GM21717 (cell line): ENCODE measurements around the gene FAM118A.
"Not testable (repeated sequence)": the region's sequence is repeated elsewhere in the genome, so short reads cannot be mapped to it uniquely, and the experiment has no call there.

Experiments
- ATAC-seq: cut with Tn5 transposase; IDR thresholded peaks from one replicate; pipeline ENCODE4 v1.9.1; 2021; ENCODE audit warnings: mild to moderate bottlenecking, moderate library complexity; ENCODE audit not compliant: unreplicated experiment

The FAM118A gene

GRCh38 chr22:45281010-45281409, 28.7 kb upstream of the FAM118A start:
- no peak for ATAC-seq

GRCh38 chr22:45284705-45285262, 24.9 kb upstream of the FAM118A start, which contains the start of gene UPK3A:
Gene UPK3A (plus strand): TSS chr22:45284949. CDS start chr22:45285014, 65 bp downstream.
- no peak for ATAC-seq

- no peak for ATAC-seq
Observed at GRCh38 chr22:45285263-45286058, 24.3 kb upstream of the FAM118A start.

GRCh38 chr22:45286854-45287551, 22.7 kb upstream of the FAM118A start:
- no peak for ATAC-seq

GRCh38 chr22:45290410-45290936, 19.3 kb upstream of the FAM118A start:
- no peak for ATAC-seq

- no peak for ATAC-seq
Observed at GRCh38 chr22:45291061-45291930, 18.4 kb upstream of the FAM118A start.

- no peak for ATAC-seq
Observed at GRCh38 chr22:45291931-45292290, 17.8 kb upstream of the FAM118A start.

GRCh38 chr22:45292731-45293442, 16.8 kb upstream of the FAM118A start:
- no peak for ATAC-seq

- ATAC-seq: no peak
Observed at GRCh38 chr22:45294030-45294429, 15.7 kb upstream of the FAM118A start.

- not testable (repeated sequence) for ATAC-seq
Observed at GRCh38 chr22:45295004-45295403, 14.7 kb upstream of the FAM118A start.

- ATAC-seq: no peak
Observed at GRCh38 chr22:45295492-45295891, 14.2 kb upstream of the FAM118A start.

GRCh38 chr22:45296628-45297297, 13.0 kb upstream of the FAM118A start:
- no peak for ATAC-seq

GRCh38 chr22:45298934-45299505, 10.7 kb upstream of the FAM118A start:
- ATAC-seq: no peak

- no peak for ATAC-seq
Observed at GRCh38 chr22:45302751-45303150, 7.0 kb upstream of the FAM118A start.

- ATAC-seq: no peak
Observed at GRCh38 chr22:45303181-45303580, 6.6 kb upstream of the FAM118A start.

GRCh38 chr22:45304971-45305370, 4.8 kb upstream of the FAM118A start:
- ATAC-seq: no peak

GRCh38 chr22:45305456-45306075, 4.2 kb upstream of the FAM118A start:
- ATAC-seq: no peak

GRCh38 chr22:45306139-45306538, 3.6 kb upstream of the FAM118A start:
- no peak for ATAC-seq
